Uterus (tissue), 4 donors: ENCODE results near the gene INTS15. TPM values are rescaled to one million over a fixed set of nuclear protein-coding genes. Genes with fewer than 3 reads are reported as not detected.
"Not testable (repeated sequence)": the region's sequence is repeated elsewhere in the genome, so short reads cannot be mapped to it uniquely, and the experiment has no call there.

Experiments used
- DNase-seq, 2 donors: peaks; one replicate each; pipeline ENCODE4 v3.0.0-alpha.2; 2019 to 2020
- H3K27ac ChIP-seq, 2 donors: fragments of 200-600 bp; sonication (generic); 1 replicate in 1 of 2; 2 replicates in 1 of 2; pipeline ENCODE4 v1.5.1; 2016 to 2018
- H3K27me3 ChIP-seq, 2 donors: fragments of 200-600 bp; sonication (generic); one replicate each; pipeline ENCODE4 v1.5.1; 2018 to 2019; ENCODE audit warnings: control low read depth in 1 of 2
- H3K36me3 ChIP-seq, 2 donors: fragments of 200-600 bp; sonication (generic); one replicate each; pipeline ENCODE4 v1.5.1; 2019; ENCODE audit warnings: control low read depth in 1 of 2
- H3K4me1 ChIP-seq, 2 donors: fragments of 200-600 bp; sonication (generic); one replicate each; pipeline ENCODE4 v1.5.1; 2018 to 2019; ENCODE audit warnings: control low read depth in 1 of 2
- H3K4me3 ChIP-seq, 2 donors: fragments of 200-600 bp; sonication (generic); 1 replicate in 1 of 2; 2 replicates in 1 of 2; pipeline ENCODE4 v1.5.1; 2018 to 2019; ENCODE audit warnings: mild to moderate bottlenecking in 1 of 2
- H3K9me3 ChIP-seq, 2 donors: fragments of 200-600 bp; sonication (generic); one replicate each; pipeline ENCODE4 v1.5.1; 2019; ENCODE audit warnings: control low read depth in 1 of 2
- POLR2A ChIP-seq, 2 donors: fragments of 450-650 bp; IDR thresholded peaks; one replicate each; pipeline ENCODE4 v1.6.1; 2016; ENCODE audit warnings: antibody characterized with exemption in 2 of 2, mild to moderate bottlenecking in 1 of 2, moderate library complexity in 1 of 2
- intact Hi-C: fragments of 100-400 bp; cut with DNase I; formaldehyde crosslinking; loops from one replicate; pipeline ENCODE4 v1.15.1; 2023; ENCODE audit warnings: low total_unique reads
- total RNA-seq, 4 donors: library from RNA; depleted of rRNA in 3 of 4; stranded (reverse); fragments of >200 nt in 3 of 4; gene quantifications; one replicate each; pipeline versions ENCODE4 v1.1.0 to v1.2.4, GENCODE V29; 2014 to 2023
- TF ChIP-seq, protein P1 (sequence below), 4 experiments: fragments of 200-600 bp in 2 of 4; fragments of 450-650 bp in 2 of 4; sonication (generic) in 2 of 4; IDR thresholded peaks; one replicate each; pipeline ENCODE4 v1.5.1; 2016 to 2019; ENCODE audit warnings: antibody characterized with exemption in 4 of 4, mild to moderate bottlenecking in 2 of 4, moderate library complexity in 1 of 4
- donor health status: DM: yes; HTN: yes; CAD: no.

The INTS15 gene
- total RNA-seq, 4 donors from 2014 or later: 7.6 to 44.1 (median 23.9) TPM

DNA sequence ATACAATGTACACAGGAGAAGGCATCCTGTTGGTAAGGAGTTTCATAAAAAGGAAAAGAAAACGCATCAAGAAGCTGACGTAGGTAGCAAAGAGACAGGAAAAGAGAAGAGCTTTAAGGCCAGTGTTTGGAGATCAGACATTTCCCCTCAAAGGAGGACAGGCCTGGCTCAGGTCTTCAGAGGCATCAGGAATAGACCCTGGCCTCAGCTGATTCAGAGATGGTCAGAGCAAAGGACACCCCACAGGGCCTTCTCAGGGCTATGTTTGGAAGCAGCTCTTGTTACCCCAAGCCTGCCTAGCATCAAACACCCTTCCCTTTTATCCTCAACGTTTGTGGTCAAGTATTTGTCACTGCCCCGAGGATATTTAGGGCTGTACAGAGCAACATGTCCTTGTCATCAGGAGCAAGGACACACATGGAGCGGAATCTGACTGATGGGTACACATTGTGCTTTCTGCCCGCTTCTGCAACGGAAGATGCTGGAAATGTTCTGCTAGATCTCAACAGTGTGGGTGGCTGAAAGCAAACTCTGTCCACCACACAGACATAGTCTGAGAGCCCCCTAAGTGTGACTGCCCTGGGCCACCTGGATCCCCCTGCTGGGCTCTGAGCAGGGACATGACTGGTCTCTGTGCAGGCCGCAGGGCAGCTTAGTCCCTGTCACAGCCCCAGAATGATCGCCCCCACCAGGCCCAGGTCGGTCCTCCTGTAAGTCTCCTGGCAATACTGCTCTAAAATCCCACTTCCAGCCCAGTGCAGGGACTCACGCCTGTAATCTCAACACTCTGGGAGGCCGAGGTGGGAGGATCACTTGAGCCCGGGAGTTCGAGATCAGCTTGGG, 13.6 kb upstream of the INTS15 start:
- Histone ChIP-seq H3K36me3 (no peaks in the 10 kb centered on the region), H3K27me3 (no peaks in the 10 kb centered on the region), H3K4me3 (peak overlapping the region; percentile 60 to 93), H3K9me3 (no peaks in the 10 kb centered on the region), H3K4me1 (no peaks in the 10 kb centered on the region), H3K27ac (peak overlapping the region in 1 of 2 donors; percentile 95)
- intact Hi-C loops: no loop called here
- no peak for TF ChIP-seq POLR2A (IDR thresholded peaks at IDR 0.05)
- TF ChIP-seq, protein P1, sequence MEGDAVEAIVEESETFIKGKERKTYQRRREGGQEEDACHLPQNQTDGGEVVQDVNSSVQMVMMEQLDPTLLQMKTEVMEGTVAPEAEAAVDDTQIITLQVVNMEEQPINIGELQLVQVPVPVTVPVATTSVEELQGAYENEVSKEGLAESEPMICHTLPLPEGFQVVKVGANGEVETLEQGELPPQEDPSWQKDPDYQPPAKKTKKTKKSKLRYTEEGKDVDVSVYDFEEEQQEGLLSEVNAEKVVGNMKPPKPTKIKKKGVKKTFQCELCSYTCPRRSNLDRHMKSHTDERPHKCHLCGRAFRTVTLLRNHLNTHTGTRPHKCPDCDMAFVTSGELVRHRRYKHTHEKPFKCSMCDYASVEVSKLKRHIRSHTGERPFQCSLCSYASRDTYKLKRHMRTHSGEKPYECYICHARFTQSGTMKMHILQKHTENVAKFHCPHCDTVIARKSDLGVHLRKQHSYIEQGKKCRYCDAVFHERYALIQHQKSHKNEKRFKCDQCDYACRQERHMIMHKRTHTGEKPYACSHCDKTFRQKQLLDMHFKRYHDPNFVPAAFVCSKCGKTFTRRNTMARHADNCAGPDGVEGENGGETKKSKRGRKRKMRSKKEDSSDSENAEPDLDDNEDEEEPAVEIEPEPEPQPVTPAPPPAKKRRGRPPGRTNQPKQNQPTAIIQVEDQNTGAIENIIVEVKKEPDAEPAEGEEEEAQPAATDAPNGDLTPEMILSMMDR (IDR thresholded peaks at IDR 0.05): no peak
- DNase-seq: no peak

DNA sequence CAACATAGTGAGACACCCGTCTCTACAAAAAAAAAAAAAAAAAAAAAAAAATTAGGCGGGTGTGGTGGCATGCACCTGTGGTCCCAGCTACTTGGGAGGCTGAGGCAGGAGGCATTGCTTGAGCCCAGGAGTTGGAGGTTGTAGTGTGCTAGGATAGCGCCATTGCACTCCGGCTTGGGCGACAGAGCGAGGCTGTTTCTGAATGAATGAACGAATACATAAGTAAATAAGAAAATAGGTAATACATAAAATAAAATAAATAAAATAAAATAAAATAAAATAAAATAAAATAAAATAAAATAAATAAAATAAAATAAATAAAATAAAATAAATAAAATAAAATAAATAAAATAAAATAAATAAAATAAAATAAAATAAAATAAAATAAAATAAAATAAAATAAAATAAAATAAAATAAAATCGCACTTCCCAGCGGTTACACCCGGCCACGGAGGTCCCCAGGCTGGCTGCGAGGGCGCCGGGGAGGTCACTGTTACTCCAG, 12.9 kb upstream of the INTS15 start:
- peak overlapping the region; percentile 60 to 93 for H3K4me3 ChIP-seq
- H3K27ac ChIP-seq: peak overlapping the region; percentile 88 to 95
- H3K4me1 ChIP-seq, H3K9me3 ChIP-seq, intact Hi-C loops, H3K27me3 ChIP-seq, DNase-seq, H3K36me3 ChIP-seq: not testable (repeated sequence)

DNA sequence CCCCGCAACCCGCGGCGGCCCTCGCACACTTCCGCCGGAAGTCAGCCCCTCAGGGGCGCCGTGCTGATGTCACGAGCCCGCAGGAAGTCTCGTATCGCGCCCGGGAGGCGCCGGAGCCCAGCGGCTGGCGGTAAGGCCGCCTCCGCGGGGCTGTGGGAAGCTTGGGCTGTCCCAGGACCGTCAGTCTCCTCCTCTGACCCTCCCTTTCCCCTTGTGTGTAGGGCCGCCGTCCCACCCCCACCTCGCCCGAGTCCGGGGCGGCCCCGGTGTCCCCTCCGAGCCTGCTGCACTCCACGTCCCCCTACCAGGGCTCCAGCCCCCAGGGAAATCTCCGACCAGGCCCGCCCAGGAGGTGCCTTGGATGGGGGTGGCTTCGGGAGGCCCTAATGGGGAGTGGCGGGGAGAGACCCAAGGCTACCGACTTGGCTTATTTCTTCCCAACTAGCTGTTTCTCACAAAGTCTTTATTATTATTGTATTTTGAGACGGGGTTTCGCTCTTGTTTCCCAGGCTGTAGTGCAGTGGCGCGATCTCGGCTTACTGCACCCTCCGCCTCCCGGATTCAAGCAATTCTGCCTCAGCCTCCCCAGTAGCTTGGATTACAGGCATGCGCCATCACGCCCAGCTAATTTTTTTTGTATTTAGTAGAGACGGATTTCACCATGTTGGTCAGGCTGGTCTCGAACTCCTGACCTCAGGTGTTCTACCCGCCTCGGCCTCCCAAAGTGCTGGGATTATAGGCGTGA, 12.3 kb upstream of the INTS15 start, which contains the start of gene ZDHHC4:
Gene ZDHHC4, plus strand, starts transcription at position 86 of the 745 bp plus-strand sequence. CDS start 3,108 bp downstream, outside the sequence.
- intact Hi-C loops: no loop called here
- H3K36me3 ChIP-seq: no peaks in the 10 kb centered on the region
- TF ChIP-seq, protein P1 (IDR thresholded peaks at IDR 0.05): peak in 1 of 4 experiments; percentile 15
- TF ChIP-seq POLR2A (IDR thresholded peaks at IDR 0.05): peak; percentile 79 to 95
- no peaks in the 10 kb centered on the region for H3K9me3 ChIP-seq
- peak within 1 kb of the TSS; percentile 88 to 95 for H3K27ac ChIP-seq
- H3K27me3 ChIP-seq: no peaks in the 10 kb centered on the region
- no peaks in the 10 kb centered on the region for H3K4me1 ChIP-seq
- H3K4me3 ChIP-seq: peak within 1 kb of the TSS; percentile 60 to 93
- peak; percentile 77 to 88 for DNase-seq

DNA sequence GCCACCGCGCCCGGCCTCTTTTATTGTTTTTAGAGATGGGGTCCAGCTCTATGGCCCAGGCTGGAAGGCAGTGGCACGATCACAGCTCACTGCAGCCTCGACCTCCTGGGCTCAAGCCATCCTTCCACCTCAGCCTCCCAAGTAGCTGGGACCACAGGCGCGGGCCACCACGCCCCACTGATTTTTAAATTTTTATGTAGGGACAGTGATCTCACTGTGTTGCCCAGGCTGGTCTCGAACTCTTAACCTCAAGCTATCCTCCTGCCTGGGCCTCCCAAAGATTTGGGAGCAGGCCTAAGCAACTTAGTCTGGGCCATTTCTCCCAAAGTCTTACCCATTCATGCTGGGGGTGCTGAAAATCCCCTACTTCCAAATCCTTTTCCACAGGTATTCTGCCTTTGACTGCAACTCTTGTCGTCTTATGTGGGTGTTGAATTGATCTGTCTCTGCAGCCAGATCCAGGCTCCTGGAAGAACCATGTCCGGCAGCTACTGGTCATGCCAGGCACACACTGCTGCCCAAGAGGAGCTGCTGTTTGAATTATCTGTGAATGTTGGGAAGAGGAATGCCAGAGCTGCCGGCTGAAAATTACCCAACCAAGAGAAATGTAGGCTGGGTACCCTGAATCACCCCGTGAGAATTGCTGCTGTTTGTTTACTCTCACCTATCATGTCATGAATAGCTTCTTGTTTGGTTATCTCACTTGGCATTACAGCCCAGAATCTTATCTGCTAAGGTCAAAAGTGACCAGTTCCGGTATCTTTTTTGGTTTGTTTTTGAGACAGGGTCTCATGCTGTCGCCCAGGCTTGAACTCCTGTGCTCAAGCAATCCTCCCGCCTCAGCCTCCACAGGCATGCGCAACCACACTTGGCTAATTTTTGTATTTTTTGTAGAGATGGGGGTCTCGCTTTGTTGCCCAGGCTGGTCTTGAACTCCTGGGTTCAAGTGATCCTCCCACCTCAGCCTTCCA, 11.4 kb upstream of the INTS15 start:
- no peaks in the 10 kb centered on the region for H3K36me3 ChIP-seq
- H3K4me1 ChIP-seq: no peaks in the 10 kb centered on the region
- peak overlapping the region; percentile 88 to 95 for H3K27ac ChIP-seq
- no peak for TF ChIP-seq POLR2A (IDR thresholded peaks at IDR 0.05)
- TF ChIP-seq, protein P1 (IDR thresholded peaks at IDR 0.05): no peak
- intact Hi-C loops: no loop called here
- H3K27me3 ChIP-seq: no peaks in the 10 kb centered on the region
- DNase-seq: no peak
- no peaks in the 10 kb centered on the region for H3K9me3 ChIP-seq
- H3K4me3 ChIP-seq: peak overlapping the region in 1 of 2 donors; percentile 93

DNA sequence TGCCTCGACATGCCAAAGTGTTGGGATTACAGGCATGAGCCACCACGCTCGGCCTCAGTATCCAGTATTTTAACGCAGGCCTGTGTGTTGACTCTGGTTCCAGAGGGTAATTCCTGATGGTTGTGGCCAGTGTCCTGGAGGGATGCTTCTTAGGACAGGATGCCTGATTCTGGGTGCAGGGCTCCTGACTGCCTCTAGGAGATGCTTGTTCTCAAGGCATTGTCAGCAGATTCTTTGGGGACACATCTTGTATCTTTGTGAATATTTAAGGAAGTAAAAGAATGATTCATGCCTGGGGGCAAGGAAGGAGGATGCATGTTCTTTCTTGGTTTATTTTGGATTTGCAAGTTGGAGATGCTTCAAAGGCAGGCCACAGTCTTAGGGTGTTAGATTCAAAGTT, 10.4 kb upstream of the INTS15 start:
- DNase-seq: no peak
- Histone ChIP-seq H3K9me3 (no peaks in the 10 kb centered on the region), H3K4me1 (no peaks in the 10 kb centered on the region), H3K27ac (no peak overlapping the region), H3K4me3 (no peak overlapping the region), H3K36me3 (no peaks in the 10 kb centered on the region), H3K27me3 (no peaks in the 10 kb centered on the region)
- TF ChIP-seq, protein P1 (IDR thresholded peaks at IDR 0.05): no peak
- TF ChIP-seq POLR2A (IDR thresholded peaks at IDR 0.05): no peak
- intact Hi-C loops: no loop called here

DNA sequence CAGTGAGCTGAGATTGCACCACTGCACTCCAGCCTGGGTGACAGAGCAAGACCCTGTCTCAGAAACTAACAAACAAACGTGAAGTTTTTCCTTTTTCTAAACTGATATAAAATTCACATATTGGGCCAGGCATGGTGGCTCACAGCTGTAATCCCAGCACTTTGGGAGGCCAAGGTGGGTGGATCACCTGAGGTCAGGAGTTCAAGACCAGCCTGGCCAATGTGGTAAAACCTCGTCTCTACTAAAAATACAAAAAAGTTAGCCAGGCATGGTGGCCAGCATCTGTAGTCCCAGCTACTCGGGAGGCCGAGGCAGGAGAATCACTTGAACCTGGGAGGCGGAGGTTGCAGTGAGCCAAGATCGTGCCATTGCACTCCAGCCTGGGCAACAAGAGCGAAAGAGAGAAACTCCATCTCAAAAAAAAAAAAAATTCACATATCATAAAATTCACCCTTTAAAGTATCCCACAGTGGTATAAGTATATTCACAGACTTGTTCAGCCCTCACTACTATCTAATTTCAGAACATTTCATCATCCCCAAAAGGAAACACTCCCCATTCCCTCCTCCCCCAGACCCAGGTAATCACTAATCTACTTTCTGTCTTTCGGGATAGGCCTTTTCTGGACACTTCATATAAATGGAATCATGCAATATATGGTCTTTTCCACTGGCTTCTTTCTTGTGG, 3.9 kb upstream of the INTS15 start:
- intact Hi-C loops: not testable (repeated sequence)

More for the DNA sequence above, 3.9 kb upstream of the INTS15 start:
- not testable (repeated sequence) for H3K4me3 ChIP-seq, H3K27ac ChIP-seq, H3K9me3 ChIP-seq, DNase-seq, H3K4me1 ChIP-seq, H3K36me3 ChIP-seq, H3K27me3 ChIP-seq
